Sigmoid colon (tissue), 3 donors: ENCODE results near the gene MACF1.
"Not testable (repeated sequence)": the region's sequence is repeated elsewhere in the genome, so short reads cannot be mapped to it uniquely, and the experiment has no call there.

Experiments used
- CTCF ChIP-seq, 4 experiments: fragments of 450-650 bp in 3 of 4; fragments of 200-600 bp in 1 of 4; IDR thresholded peaks; one replicate each; pipeline ENCODE4 v1.5.1; 2016 to 2019; ENCODE audit warnings: antibody characterized with exemption in 4 of 4, mild to moderate bottlenecking in 3 of 4, moderate library complexity in 2 of 4
- POLR2A ChIP-seq, 2 donors: fragments of 450-650 bp; IDR thresholded peaks; one replicate each; pipeline ENCODE4 v1.6.1; 2016; ENCODE audit warnings: antibody characterized with exemption in 2 of 2, mild to moderate bottlenecking in 2 of 2, moderate library complexity in 2 of 2

- TF ChIP-seq POLR2A, CTCF (IDR thresholded peaks at IDR 0.05): not testable (repeated sequence)
These were observed 317.7 kb downstream of the MACF1 start for GRCh38 chr1:39522221-39522620.
